SK-N-SH treated with all-trans-retinoic acid at 6 μM for 48 hours (cell line): ENCODE results near the gene MYO9A.

Experiments
- ATAC-seq: fragments of 200-7000 bp; cut with Tn5 transposase; 3 replicates; pipeline ENCODE4 v1.9.1; 2020; ENCODE audit warnings: mild to moderate bottlenecking, moderate library complexity
- BACH2 ChIP-seq: fragments of 250-450 bp; sonication (Bioruptor Pico); IDR thresholded peaks from 2 replicates; pipeline ENCODE4 v1.9.0; 2021; ENCODE audit warnings: mild to moderate bottlenecking, borderline replicate concordance
- CSDC2 ChIP-seq: fragments of 250-450 bp; sonication (Bioruptor Pico); IDR thresholded peaks from 2 replicates; pipeline ENCODE4 v1.5.0; 2020; ENCODE audit warnings: mild to moderate bottlenecking, moderate library complexity
- ESRRG ChIP-seq: fragments of 250-450 bp; sonication (Bioruptor Pico); IDR thresholded peaks from 2 replicates; pipeline ENCODE4 v1.6.1; 2021; ENCODE audit warnings: mild to moderate bottlenecking
- GLIS3 ChIP-seq: fragments of 250-450 bp; sonication (Bioruptor Pico); IDR thresholded peaks from 2 replicates; pipeline ENCODE4 v1.5.0; 2020; ENCODE audit warnings: mild to moderate bottlenecking, moderate library complexity
- ISL1 ChIP-seq: fragments of 250-450 bp; sonication (Bioruptor Pico); IDR thresholded peaks from 2 replicates; pipeline ENCODE4 v2.1.2; 2022; ENCODE audit warnings: mild to moderate bottlenecking, moderate library complexity
- OSR1 ChIP-seq: fragments of 250-450 bp; sonication (Bioruptor Pico); IDR thresholded peaks from 2 replicates; pipeline ENCODE4 v1.8.0; 2022; ENCODE audit warnings: moderate library complexity, mild to moderate bottlenecking, inconsistent platforms
- PPARA ChIP-seq: fragments of 250-450 bp; sonication (Bioruptor Pico); IDR thresholded peaks from 2 replicates; pipeline ENCODE4 v1.5.0; 2020; ENCODE audit warnings: mild to moderate bottlenecking, borderline replicate concordance
- RARB ChIP-seq: fragments of 250-450 bp; sonication (Bioruptor Pico); IDR thresholded peaks from 2 replicates; pipeline ENCODE4 v1.8.0; 2021; ENCODE audit warnings: mild to moderate bottlenecking, moderate library complexity
- SNAI2 ChIP-seq: fragments of 250-450 bp; sonication (Bioruptor Pico); IDR thresholded peaks from 2 replicates; pipeline ENCODE4 v1.5.0; 2020; ENCODE audit warnings: mild to moderate bottlenecking, moderate library complexity
- TCF4 ChIP-seq: fragments of 250-450 bp; sonication (Bioruptor Pico); IDR thresholded peaks from 2 replicates; pipeline ENCODE4 v1.8.0; 2021; ENCODE audit warnings: mild to moderate bottlenecking, moderate library complexity, borderline replicate concordance
- TOX ChIP-seq: fragments of 250-450 bp; sonication (Bioruptor Pico); IDR thresholded peaks from 2 replicates; pipeline ENCODE4 v1.8.0; 2021; ENCODE audit warnings: mild to moderate bottlenecking, moderate library complexity, borderline replicate concordance
- ZC3H10 ChIP-seq: fragments of 250-450 bp; sonication (Bioruptor Pico); IDR thresholded peaks from 2 replicates; pipeline ENCODE4 v1.5.1; 2021; ENCODE audit warnings: mild to moderate bottlenecking, moderate library complexity
- ZFP3 ChIP-seq: fragments of 250-450 bp; sonication (Bioruptor Pico); IDR thresholded peaks from 2 replicates; pipeline ENCODE4 v1.5.0; 2020; ENCODE audit warnings: mild to moderate bottlenecking, moderate library complexity
- ZNF565 ChIP-seq: fragments of 450-650 bp; formaldehyde crosslinking; conservative IDR thresholded peaks from 2 replicates; pipeline ENCODE4 v1.5.0; 2020; ENCODE audit warnings: low read depth, mild to moderate bottlenecking, moderate library complexity
- ZNF70 ChIP-seq: fragments of 450-650 bp; formaldehyde crosslinking; IDR thresholded peaks from 2 replicates; pipeline ENCODE4 v1.5.0; 2020; ENCODE audit warnings: mild to moderate bottlenecking, moderate library complexity
- ZNF8 ChIP-seq: fragments of 450-650 bp; formaldehyde crosslinking; IDR thresholded peaks from 2 replicates; pipeline ENCODE4 v1.5.0; 2020; ENCODE audit warnings: mild to moderate bottlenecking, moderate library complexity
- TF ChIP-seq, protein P1 (sequence below): fragments of 250-450 bp; sonication (Bioruptor Pico); IDR thresholded peaks from 2 replicates; pipeline ENCODE4 v1.8.0; 2021; ENCODE audit warnings: low read depth, mild to moderate bottlenecking, moderate library complexity, borderline replicate concordance
- TF ChIP-seq, protein P2 (sequence below): fragments of 250-450 bp; sonication (Bioruptor Pico); IDR thresholded peaks from 2 replicates; pipeline ENCODE4 v1.5.1; 2021; ENCODE audit warnings: mild to moderate bottlenecking, moderate library complexity
- TF ChIP-seq, protein P3 (sequence below): fragments of 250-450 bp; sonication (Bioruptor Pico); IDR thresholded peaks from 2 replicates; pipeline ENCODE4 v1.5.0; 2020; ENCODE audit warnings: mild to moderate bottlenecking, moderate library complexity
- TF ChIP-seq, protein P4 (sequence below): fragments of 250-450 bp; sonication (Bioruptor Pico); IDR thresholded peaks from 2 replicates; pipeline ENCODE4 v1.8.0; 2020; ENCODE audit warnings: mild to moderate bottlenecking, moderate library complexity, borderline replicate concordance
- TF ChIP-seq, protein P5 (sequence below): fragments of 250-450 bp; sonication (Bioruptor Pico); IDR thresholded peaks from 2 replicates; pipeline ENCODE4 v1.5.1; 2020; ENCODE audit warnings: low read depth, mild to moderate bottlenecking, moderate library complexity

Gene MYO9A

DNA sequence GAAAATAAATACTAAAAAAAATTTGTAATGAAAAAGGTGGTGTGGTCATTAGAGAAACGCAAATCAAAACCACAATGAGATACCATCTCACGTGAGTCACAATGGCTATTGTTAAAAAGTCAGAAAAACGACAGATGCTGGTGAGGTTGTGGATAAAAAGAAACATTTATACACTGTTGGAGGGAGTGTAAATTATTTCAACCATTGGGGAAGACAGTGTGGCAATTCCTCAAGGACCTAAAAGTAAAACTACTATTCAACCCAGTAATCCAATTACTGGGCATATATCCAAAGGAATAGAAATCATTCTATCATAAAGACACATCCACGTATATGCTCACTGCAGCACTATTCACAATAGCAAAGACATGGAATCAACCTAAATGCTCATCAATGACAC, 120.3 kb downstream of the MYO9A start (continued):
- TF ChIP-seq, protein P1, sequence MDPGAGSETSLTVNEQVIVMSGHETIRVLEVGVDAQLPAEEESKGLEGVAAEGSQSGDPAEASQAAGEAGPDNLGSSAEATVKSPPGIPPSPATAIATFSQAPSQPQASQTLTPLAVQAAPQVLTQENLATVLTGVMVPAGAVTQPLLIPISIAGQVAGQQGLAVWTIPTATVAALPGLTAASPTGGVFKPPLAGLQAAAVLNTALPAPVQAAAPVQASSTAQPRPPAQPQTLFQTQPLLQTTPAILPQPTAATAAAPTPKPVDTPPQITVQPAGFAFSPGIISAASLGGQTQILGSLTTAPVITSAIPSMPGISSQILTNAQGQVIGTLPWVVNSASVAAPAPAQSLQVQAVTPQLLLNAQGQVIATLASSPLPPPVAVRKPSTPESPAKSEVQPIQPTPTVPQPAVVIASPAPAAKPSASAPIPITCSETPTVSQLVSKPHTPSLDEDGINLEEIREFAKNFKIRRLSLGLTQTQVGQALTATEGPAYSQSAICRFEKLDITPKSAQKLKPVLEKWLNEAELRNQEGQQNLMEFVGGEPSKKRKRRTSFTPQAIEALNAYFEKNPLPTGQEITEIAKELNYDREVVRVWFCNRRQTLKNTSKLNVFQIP (CRISPR knock-in tag): no peak
- TF ChIP-seq ZNF8 (CRISPR knock-in tag): no peak
- TF ChIP-seq ESRRG (CRISPR knock-in tag): no peak

DNA sequence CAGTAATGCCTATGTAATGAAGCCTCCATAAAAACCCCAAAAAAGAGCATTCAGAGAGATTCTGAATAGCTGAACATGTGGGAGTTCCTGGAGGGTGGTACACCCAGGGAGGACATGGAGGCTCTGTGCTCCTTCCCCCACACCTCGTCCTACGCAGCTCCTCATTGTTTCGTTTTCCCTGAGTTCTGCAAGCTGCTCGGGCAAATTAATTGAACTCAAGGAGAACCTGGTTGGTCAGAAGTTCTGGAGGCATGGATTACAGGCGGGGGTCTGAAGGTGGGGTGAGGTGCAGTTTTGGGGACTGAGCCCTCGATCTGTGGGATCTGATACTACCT, 142.2 kb downstream of the MYO9A start:
- no peak for ATAC-seq
- TF ChIP-seq ZNF70 (CRISPR knock-in tag) (no peak), RARB (no peak), ESRRG (CRISPR knock-in tag) (no peak), PPARA (CRISPR knock-in tag) (no peak), ZNF8 (CRISPR knock-in tag) (no peak), SNAI2 (CRISPR knock-in tag) (no peak), TOX (CRISPR knock-in tag) (no peak), TCF4 (no peak), ZFP3 (CRISPR knock-in tag) (no peak), ISL1 (no peak), CSDC2 (CRISPR knock-in tag) (no peak), GLIS3 (CRISPR knock-in tag) (no peak)
- TF ChIP-seq, protein P2, sequence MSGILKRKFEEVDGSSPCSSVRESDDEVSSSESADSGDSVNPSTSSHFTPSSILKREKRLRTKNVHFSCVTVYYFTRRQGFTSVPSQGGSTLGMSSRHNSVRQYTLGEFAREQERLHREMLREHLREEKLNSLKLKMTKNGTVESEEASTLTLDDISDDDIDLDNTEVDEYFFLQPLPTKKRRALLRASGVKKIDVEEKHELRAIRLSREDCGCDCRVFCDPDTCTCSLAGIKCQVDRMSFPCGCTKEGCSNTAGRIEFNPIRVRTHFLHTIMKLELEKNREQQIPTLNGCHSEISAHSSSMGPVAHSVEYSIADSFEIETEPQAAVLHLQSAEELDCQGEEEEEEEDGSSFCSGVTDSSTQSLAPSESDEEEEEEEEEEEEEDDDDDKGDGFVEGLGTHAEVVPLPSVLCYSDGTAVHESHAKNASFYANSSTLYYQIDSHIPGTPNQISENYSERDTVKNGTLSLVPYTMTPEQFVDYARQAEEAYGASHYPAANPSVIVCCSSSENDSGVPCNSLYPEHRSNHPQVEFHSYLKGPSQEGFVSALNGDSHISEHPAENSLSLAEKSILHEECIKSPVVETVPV (CRISPR knock-in tag): no peak

DNA sequence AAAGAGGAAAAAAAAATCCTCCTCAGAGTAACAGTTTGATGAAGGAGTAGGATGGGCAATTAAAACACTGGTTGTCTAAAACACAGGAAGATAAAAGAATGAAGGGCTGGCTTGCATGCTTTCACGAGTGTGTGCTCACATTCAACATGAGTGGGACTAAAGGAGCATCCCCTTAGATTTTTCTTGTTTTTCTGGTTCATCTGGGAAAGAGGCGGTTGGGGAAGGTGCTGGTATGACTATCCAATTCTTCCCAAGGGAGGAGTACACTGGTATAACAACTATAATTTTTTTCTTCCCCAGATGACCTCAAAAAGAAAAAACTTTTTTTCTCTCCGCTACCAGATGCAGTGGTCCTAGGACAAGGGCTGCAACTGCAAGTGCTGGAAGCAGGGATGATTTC, 143.7 kb downstream of the MYO9A start:
- TF ChIP-seq, protein P3, sequence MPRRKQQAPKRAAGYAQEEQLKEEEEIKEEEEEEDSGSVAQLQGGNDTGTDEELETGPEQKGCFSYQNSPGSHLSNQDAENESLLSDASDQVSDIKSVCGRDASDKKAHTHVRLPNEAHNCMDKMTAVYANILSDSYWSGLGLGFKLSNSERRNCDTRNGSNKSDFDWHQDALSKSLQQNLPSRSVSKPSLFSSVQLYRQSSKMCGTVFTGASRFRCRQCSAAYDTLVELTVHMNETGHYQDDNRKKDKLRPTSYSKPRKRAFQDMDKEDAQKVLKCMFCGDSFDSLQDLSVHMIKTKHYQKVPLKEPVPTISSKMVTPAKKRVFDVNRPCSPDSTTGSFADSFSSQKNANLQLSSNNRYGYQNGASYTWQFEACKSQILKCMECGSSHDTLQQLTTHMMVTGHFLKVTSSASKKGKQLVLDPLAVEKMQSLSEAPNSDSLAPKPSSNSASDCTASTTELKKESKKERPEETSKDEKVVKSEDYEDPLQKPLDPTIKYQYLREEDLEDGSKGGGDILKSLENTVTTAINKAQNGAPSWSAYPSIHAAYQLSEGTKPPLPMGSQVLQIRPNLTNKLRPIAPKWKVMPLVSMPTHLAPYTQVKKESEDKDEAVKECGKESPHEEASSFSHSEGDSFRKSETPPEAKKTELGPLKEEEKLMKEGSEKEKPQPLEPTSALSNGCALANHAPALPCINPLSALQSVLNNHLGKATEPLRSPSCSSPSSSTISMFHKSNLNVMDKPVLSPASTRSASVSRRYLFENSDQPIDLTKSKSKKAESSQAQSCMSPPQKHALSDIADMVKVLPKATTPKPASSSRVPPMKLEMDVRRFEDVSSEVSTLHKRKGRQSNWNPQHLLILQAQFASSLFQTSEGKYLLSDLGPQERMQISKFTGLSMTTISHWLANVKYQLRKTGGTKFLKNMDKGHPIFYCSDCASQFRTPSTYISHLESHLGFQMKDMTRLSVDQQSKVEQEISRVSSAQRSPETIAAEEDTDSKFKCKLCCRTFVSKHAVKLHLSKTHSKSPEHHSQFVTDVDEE: no peak
- TF ChIP-seq CSDC2 (CRISPR knock-in tag) (no peak), BACH2 (CRISPR knock-in tag) (no peak), ISL1 (no peak), ESRRG (CRISPR knock-in tag) (no peak), SNAI2 (CRISPR knock-in tag) (no peak), OSR1 (CRISPR knock-in tag) (no peak)
- TF ChIP-seq, protein P4, sequence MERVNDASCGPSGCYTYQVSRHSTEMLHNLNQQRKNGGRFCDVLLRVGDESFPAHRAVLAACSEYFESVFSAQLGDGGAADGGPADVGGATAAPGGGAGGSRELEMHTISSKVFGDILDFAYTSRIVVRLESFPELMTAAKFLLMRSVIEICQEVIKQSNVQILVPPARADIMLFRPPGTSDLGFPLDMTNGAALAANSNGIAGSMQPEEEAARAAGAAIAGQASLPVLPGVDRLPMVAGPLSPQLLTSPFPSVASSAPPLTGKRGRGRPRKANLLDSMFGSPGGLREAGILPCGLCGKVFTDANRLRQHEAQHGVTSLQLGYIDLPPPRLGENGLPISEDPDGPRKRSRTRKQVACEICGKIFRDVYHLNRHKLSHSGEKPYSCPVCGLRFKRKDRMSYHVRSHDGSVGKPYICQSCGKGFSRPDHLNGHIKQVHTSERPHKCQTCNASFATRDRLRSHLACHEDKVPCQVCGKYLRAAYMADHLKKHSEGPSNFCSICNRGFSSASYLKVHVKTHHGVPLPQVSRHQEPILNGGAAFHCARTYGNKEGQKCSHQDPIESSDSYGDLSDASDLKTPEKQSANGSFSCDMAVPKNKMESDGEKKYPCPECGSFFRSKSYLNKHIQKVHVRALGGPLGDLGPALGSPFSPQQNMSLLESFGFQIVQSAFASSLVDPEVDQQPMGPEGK (CRISPR knock-in tag): no peak
- ATAC-seq: no peak

DNA sequence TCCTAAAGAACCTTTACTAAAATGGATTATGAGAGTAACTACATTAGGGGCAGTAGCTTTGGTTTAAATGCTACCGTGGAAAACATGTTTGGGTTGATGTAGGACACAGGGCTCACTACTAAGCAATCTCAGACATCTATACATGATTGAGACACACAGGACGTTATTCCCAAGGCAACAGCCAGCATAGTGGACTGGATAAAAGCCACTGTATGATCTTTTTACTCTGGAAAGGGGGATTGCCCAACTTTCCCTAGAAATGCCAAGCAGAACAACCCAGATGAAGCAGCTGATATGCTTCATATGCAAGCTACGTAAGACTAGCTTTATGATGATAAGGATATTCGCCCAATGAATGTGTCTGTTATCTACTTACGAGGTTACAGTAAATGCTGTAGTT, 144.6 kb downstream of the MYO9A start:
- no peak for ATAC-seq
- TF ChIP-seq, protein P4 (CRISPR knock-in tag): no peak
- TF ChIP-seq RARB: no peak
- TF ChIP-seq TCF4: no peak
- TF ChIP-seq, protein P2 (CRISPR knock-in tag): no peak
- TF ChIP-seq GLIS3 (CRISPR knock-in tag): no peak
- TF ChIP-seq BACH2 (CRISPR knock-in tag): no peak
- TF ChIP-seq ZNF565 (CRISPR knock-in tag): no peak
- TF ChIP-seq, protein P5, sequence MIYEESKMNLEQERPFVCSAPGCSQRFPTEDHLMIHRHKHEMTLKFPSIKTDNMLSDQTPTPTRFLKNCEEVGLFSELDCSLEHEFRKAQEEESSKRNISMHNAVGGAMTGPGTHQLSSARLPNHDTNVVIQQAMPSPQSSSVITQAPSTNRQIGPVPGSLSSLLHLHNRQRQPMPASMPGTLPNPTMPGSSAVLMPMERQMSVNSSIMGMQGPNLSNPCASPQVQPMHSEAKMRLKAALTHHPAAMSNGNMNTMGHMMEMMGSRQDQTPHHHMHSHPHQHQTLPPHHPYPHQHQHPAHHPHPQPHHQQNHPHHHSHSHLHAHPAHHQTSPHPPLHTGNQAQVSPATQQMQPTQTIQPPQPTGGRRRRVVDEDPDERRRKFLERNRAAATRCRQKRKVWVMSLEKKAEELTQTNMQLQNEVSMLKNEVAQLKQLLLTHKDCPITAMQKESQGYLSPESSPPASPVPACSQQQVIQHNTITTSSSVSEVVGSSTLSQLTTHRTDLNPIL (CRISPR knock-in tag): no peak
- TF ChIP-seq, protein P3: no peak
- no peak for TF ChIP-seq ZC3H10
- no peak for TF ChIP-seq ZNF70 (CRISPR knock-in tag)
- TF ChIP-seq OSR1 (CRISPR knock-in tag): no peak
